Measurements from ENCODE around the gene PRR9.

PRR9 gene

DNA sequence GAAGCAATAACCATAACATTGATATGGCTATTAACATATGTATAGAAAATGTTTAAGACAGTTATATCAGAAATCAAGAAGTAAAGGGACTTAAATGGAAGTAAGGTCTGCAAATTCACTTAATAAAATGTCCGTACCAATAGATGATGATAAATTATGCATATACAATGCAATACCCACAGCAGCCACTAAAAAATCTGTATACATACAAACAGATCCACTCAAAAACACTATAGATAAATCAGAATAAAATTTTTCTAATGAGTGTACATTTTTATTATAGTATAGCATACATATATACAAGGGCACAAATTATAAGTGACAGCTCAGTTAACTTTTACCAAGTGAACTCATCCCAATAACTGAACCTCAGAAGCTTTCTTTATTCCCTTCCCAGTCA is 48.1 kb downstream of the PRR9 start:
- no peak overlapping the region for H3K4me3 ChIP-seq (ENCODE audit: low read length)
- H3K27me3 ChIP-seq (ENCODE audit: insufficient read depth, low read length), result peaks cover 60% of the 10 kb centered on the region
- no CpG with 5 or more reads among the region's 1 CpG for WGBS
- no peaks in the 10 kb centered on the region for H3K9me3 ChIP-seq (ENCODE audit: insufficient read depth, low read depth, low read length)
- H3K4me1 ChIP-seq (ENCODE audit: insufficient read depth, low read length), result peaks cover 6% of the 10 kb centered on the region
- no peak overlapping the region for H3K9ac ChIP-seq (ENCODE audit: low read depth, low read length)
- no peaks in the 10 kb centered on the region for H3K36me3 ChIP-seq (ENCODE audit: insufficient read depth, low read length)
- H3K27ac ChIP-seq (ENCODE audit: low read depth, low read length), result no peak overlapping the region

All from HUES64 (cell line).